Ovary (tissue), 9 donors: ENCODE data around the gene TERB1. TPM values are rescaled to one million over a fixed set of nuclear protein-coding genes. Genes with fewer than 3 reads are reported as not detected.

Source experiments
- DNase-seq, 5 donors: peaks; one replicate each; pipeline ENCODE4 v3.0.0-alpha.2; 2019 to 2020
- H3K27ac ChIP-seq, 2 donors: fragments of 200-600 bp; one replicate each; pipeline versions ENCODE4 v1.5.1 to v1.8.0; 2019 to 2022
- H3K27me3 ChIP-seq: fragments of 200-600 bp; one replicate; pipeline ENCODE4 v1.8.0; 2022
- H3K36me3 ChIP-seq: fragments of 200-600 bp; sonication (generic); one replicate; pipeline ENCODE4 v1.5.1; 2019
- H3K4me1 ChIP-seq: one replicate; pipeline ENCODE4 v1.8.1; 2013; ENCODE audit warnings: mild to moderate bottlenecking, moderate library complexity; ENCODE audit not compliant: insufficient read depth
- H3K4me3 ChIP-seq: fragments of 200-600 bp; sonication (generic); one replicate; pipeline ENCODE4 v1.5.1; 2017
- H3K9me3 ChIP-seq, 2 donors: fragments of 200-600 bp in 1 of 2; sonication (generic) in 1 of 2; one replicate each; pipeline versions ENCODE4 v1.5.1 to v1.8.1; 2013 to 2019; ENCODE audit warnings: mild to moderate bottlenecking in 1 of 2, moderate library complexity in 1 of 2
- EP300 ChIP-seq: sonication (generic); formaldehyde crosslinking; IDR thresholded peaks from one replicate; pipeline ENCODE4 v1.6.1; 2017; ENCODE audit warnings: antibody characterized with exemption
- POLR2A ChIP-seq: fragments of 450-650 bp; IDR thresholded peaks from one replicate; pipeline ENCODE4 v1.6.1; 2017; ENCODE audit warnings: antibody characterized with exemption, mild to moderate bottlenecking, moderate library complexity
- WGBS, 3 donors: extraction: QIAGEN DNeasy Blood & Tissue Kit in 1 of 3; methylation state at CpG; one replicate each; pipeline versions ENCODE4 v1.1.5 to v1.1.7; 2013 to 2017; 5-methylcytosine and 5-hydroxymethylcytosine counted together
- intact Hi-C, 4 donors: fragments of 100-400 bp; cut with DNase I; formaldehyde crosslinking; loops; one replicate each; pipeline versions ENCODE4 v1.11.0 to v1.15.1; 2022 to 2023
- polyA plus RNA-seq, 2 donors: library from polyadenylated mRNA; stranded (reverse); fragments of 200-250 nt in 1 of 2; fragments of 350-450 nt in 1 of 2; fragmentation: Illumina TruSeq in 1 of 2; extraction: RNeasy Lipid Tissue Mini Kit (QIAGEN cat#74804) in 1 of 2; gene quantifications; one replicate each; pipeline ENCODE4 v1.2.3, GENCODE V29; 2013 to 2014
- total RNA-seq, 7 donors: library from RNA; depleted of rRNA in 2 of 7; stranded (reverse); fragments of >200 nt in 2 of 7; fragmentation: NEBNext Ultra II Directional in 3 of 7; extraction: Animal tissue kit (Norgen Biotek cat#: 25700) in 3 of 7; gene quantifications; one replicate each; pipeline versions ENCODE4 v1.1.0 to v1.2.4, GENCODE V29; 2016 to 2023
- TF ChIP-seq, protein P1 (sequence below), 3 donors: fragments of 450-650 bp in 2 of 3; fragments of 200-600 bp in 1 of 3; IDR thresholded peaks; one replicate each; pipeline versions ENCODE4 v1.5.1 to v1.8.0; 2016 to 2022; ENCODE audit warnings: antibody characterized with exemption in 3 of 3, mild to moderate bottlenecking in 1 of 3
- donor health status: DM: no; HTN: no; CAD: no; lungs with moderate emphysema.
- donor health status: DM: no; HTN: no; CAD: no.
- donor health status: Bipolar disorder and iron deficiency.
- donor health status: DM: yes; HTN: yes; CAD: no.
- donor health status: DM: no; HTN: no; CAD: no.
- donor health status: DM: yes; HTN: yes; CAD: no.

Gene TERB1
- total and polyA plus RNA-seq, 9 donors = 0.04 to 0.50 (median 0.31) TPM; not detected in 5

DNA sequence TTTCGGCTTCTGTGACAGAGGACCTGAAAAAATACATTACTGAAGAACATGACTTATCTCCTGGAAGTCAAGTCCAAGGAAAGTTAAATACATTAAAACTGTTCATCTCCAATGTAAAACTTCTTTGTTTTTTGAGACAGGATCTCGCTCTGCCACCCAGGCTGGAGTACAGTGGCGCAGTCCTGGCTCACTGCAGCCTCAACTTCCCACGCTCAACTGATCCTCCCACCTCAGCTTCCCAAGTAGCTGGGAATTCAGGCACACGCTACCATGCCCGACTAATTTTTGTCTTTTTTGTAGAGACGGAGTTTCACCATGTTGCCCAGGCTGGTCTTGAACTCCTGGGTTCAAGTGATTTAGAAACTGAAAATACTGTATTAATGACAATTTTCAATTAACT is 9.7 kb upstream of the TERB1 start:
- Histone ChIP-seq H3K4me1 (no peaks in the 10 kb centered on the region), H3K27ac (no peak overlapping the region), H3K9me3 (no peaks in the 10 kb centered on the region), H3K27me3 (no peaks in the 10 kb centered on the region), H3K4me3 (no peak overlapping the region), H3K36me3 (no peaks in the 10 kb centered on the region)
- TF ChIP-seq EP300 = no peak
- no peak for TF ChIP-seq POLR2A
- TF ChIP-seq, protein P1, sequence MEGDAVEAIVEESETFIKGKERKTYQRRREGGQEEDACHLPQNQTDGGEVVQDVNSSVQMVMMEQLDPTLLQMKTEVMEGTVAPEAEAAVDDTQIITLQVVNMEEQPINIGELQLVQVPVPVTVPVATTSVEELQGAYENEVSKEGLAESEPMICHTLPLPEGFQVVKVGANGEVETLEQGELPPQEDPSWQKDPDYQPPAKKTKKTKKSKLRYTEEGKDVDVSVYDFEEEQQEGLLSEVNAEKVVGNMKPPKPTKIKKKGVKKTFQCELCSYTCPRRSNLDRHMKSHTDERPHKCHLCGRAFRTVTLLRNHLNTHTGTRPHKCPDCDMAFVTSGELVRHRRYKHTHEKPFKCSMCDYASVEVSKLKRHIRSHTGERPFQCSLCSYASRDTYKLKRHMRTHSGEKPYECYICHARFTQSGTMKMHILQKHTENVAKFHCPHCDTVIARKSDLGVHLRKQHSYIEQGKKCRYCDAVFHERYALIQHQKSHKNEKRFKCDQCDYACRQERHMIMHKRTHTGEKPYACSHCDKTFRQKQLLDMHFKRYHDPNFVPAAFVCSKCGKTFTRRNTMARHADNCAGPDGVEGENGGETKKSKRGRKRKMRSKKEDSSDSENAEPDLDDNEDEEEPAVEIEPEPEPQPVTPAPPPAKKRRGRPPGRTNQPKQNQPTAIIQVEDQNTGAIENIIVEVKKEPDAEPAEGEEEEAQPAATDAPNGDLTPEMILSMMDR (IDR thresholded peaks at IDR 0.05) = no peak
- WGBS, 3 donors = 95 to 97% (median 96%) methylated on average over 7 of the region's 7 CpGs
- intact Hi-C loops = no loop called here
- no peak for DNase-seq

GRCh38 chr16:66810391-66810790 is 9.0 kb upstream of the TERB1 start:
- H3K4me1 ChIP-seq = no peaks in the 10 kb centered on the region
- intact Hi-C loops = no loop called here
- H3K27ac ChIP-seq = no peak overlapping the region
- H3K9me3 ChIP-seq = no peaks in the 10 kb centered on the region
- DNase-seq = no peak
- no peaks in the 10 kb centered on the region for H3K36me3 ChIP-seq
- 93 to 96% (median 95%) methylated on average over 4 of the region's 4 CpGs for WGBS, 3 donors
- no peaks in the 10 kb centered on the region for H3K27me3 ChIP-seq
- no peak overlapping the region for H3K4me3 ChIP-seq
- TF ChIP-seq EP300 (no peak), POLR2A (no peak)
- TF ChIP-seq, protein P1 (IDR thresholded peaks at IDR 0.05) = no peak

DNA sequence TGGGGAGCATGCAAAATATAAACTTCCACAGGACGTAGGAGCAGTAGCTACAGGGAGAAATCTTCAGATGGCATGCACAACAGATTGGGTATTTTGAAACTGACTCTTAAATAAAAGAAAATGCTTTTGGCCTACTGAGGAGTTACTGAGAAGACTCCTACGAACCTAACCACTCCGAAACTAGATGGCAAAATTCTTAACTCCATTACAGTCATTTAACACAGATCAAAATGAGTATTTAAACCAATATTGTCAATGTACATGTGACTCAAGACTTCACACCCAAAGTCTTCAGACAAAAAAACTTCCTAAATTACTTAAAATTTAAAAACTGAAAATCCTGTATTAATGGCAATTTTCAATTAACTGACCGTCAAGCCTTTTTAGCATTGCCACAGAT is 8.4 kb upstream of the TERB1 start:
- no peak for DNase-seq
- WGBS, 3 donors = 90 to 95% (median 93%) methylated on average over 4 of the region's 4 CpGs
- Histone ChIP-seq H3K27ac (no peak overlapping the region), H3K4me1 (no peaks in the 10 kb centered on the region), H3K4me3 (no peak overlapping the region), H3K9me3 (no peaks in the 10 kb centered on the region), H3K36me3 (no peaks in the 10 kb centered on the region), H3K27me3 (no peaks in the 10 kb centered on the region)
- no peak for TF ChIP-seq EP300
- intact Hi-C loops = no loop called here

DNA sequence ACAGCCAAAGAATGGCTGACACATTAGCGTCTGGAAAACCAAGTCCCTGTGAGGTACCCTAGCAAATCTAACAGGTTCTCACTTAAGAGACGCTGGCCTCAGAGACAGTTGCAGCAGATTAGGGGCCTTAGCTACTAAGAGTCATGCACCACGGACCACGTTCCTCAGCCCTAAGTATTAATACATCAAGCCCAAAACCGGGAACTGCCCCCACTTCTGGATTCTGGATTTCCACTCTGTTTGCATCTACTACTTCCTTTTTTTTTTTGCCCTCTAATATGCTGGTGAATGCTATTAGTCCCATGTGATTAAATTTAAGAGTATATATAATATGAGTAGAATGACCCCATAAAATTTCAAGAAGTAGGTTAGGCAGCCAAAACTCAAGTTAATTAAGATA is 775 bp upstream of the TERB1 start:
- intact Hi-C loops = no loop called here
- H3K9me3 ChIP-seq = no peaks in the 10 kb centered on the region
- TF ChIP-seq EP300 = no peak
- TF ChIP-seq, protein P1 (IDR thresholded peaks at IDR 0.05) = no peak
- no peak for TF ChIP-seq POLR2A
- WGBS, 3 donors = 87 to 93% (median 91%) methylated on average over 5 of the region's 5 CpGs
- H3K27me3 ChIP-seq = no peaks in the 10 kb centered on the region
- no peak overlapping the region for H3K27ac ChIP-seq
- H3K4me3 ChIP-seq = no peak overlapping the region
- H3K36me3 ChIP-seq = no peaks in the 10 kb centered on the region
- no peaks in the 10 kb centered on the region for H3K4me1 ChIP-seq
- DNase-seq = no peak

DNA sequence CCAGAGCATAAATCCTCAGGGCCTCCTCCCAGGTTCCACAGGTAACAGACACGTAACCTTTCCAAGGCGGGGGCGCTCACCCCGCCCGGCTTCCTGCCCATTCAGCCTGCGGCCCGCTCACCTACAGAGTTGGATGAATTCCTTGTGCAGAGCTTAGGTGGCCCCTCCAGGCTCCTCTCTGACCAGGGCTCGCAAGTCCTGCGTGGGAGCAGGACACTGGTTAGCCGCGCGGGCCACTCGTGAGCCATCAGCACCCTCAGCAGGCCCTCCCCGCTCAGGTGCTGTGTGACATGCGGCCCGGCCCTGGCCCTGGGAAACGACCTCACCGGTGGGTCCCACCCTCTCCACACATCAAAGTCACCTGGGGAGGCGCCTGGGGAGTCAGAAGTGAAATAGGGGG is 528 bp downstream of the TERB1 start:
- TF ChIP-seq EP300 (no peak), POLR2A (no peak)
- TF ChIP-seq, protein P1 (IDR thresholded peaks at IDR 0.05) = no peak
- DNase-seq = no peak
- intact Hi-C loops = no loop called here
- Histone ChIP-seq H3K4me3 (no peak overlapping the region), H3K27ac (no peak overlapping the region), H3K9me3 (no peaks in the 10 kb centered on the region), H3K27me3 (no peaks in the 10 kb centered on the region), H3K4me1 (no peaks in the 10 kb centered on the region), H3K36me3 (no peaks in the 10 kb centered on the region)
- 90 to 94% (median 92%) methylated on average over 19 of the region's 19 CpGs for WGBS, 3 donors
